ENCODE measurements around the gene FBF1.

FBF1 gene

DNA sequence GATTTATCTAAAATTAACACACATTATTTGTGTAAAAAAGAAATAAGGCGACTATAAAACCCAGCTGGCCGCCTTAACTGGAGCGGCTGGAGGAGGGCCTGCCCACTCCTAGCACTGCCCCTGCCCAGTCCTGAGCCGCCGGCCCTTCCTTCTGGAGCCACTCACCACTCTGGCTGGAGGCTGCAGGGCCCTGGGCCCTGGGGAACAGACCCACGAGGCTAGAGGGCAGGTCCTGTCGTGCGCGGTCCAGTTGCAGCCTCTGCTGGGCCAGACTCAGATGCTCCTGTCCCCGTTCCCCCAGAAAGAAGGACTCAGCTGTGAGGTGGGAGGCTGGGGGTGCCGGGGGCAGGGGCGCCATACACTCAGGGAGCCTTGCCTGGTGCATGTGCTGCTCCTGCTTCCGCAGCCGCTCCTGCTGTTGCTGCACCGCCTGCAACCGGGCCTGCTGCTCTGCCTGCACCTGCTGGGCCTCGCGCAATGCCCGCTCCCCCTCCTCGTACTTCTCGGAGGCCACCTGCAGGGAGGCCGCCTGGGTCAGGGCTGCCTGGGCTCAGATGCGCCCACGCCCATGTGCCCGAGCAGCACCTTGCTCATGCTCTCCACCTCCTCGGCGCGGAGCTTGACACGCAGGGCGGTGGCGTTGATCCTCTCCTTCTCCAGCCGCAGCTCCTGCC, 27.2 kb downstream of the FBF1 start:
- no peak for DNase-seq

- DNase-seq, result no peak
Observed at GRCh38 chr17:75910699-75911098, 30.1 kb downstream of the FBF1 start.

GRCh38 chr17:75909812-75910274, 31.0 kb downstream of the FBF1 start:
- no peak for DNase-seq

DNA sequence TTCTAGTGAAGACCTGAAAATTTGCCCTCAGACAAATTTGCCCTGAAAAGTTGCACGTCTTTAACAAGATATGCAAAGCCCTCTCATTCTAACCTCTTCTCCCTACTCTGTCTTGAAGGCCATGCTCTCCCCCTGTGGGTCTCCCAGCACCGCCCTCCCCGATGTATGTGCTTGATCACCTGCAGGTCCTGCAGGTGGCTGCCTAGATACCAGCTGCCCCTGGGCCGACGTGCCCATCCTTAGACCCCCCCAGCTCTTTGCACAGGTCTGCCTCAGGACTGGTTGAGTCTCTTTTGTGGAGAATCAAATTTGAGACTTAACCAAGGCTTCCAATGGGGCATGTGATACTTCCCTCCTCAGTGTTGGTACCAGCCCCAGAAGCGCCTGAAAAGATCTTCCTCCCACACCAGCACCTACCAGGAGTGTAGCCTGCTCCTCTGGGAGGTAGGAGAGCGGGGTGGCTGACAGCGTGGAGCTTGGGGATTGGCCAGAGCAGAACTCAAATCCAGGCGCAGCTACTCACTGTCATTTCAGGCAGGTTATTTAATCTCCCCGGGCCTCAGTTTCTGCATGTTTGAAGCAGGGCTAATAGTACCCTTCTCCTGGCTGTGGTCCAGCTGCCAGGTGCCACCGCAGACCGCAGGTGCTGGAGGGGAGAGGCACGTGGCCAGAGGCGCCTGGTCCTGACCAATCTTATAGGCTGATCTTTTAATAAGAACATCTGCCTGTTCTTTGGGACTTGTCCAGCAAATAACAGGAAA, 31.6 kb downstream of the FBF1 start:
- no peak for DNase-seq

DNA sequence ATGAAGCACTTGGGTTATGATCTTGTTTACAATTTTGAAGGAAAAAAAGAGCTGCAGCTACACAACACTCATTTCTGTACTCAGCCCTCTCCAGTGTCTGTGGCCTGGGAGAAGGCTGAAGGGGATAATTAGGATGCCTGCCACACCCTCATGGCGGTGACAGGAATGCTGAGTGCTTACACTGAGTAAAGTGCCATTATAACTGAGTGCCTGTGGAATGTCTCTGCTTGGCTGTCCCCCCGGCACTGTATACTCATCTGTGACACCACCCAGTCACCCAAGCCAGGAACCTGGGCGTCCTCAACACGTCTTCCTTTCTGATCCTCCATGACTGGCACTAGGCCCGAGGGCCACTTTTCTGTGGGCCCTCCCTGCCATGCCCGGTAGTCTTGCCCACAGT, 32.6 kb downstream of the FBF1 start:
- no peak for DNase-seq

- DNase-seq, result no peak
Observed at GRCh38 chr17:75906143-75906884, 34.5 kb downstream of the FBF1 start.

DNA sequence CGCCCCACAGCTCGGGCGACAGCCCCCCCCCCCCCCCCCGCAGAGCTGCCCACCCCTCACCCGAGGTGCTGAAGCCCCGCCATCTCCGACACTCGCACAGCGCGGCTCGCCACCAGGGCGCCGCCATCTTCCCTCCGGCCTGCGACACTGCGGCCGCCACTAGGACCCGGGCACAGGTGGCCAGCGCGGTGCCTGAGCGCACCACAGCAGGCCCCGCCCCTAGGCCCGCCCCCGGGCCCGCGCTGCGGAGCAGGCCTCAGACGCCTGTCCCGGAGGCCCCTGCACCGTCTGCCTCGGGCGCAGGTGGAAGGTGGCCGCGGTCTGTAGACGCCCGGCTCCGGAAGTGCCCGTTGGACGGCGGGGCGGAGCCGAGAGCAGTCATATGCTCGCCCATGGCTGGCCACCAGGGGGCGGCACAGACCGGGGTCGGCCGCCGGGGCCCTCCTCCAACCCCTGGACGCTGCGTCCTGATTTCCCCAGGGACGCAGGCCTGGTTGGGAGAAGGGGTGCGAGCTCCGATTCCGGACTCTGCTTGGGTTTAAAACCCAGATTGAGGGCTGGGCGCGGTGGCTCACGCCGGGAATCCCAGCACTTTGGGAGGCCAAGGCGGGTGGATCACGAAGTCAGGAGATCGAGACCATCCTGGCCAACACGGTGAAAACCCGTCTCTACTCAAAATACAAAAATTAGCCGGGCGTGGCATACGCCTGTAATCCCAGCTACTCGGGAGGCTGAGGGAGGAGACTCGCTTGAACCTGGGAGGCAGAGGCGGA, 35.9 kb downstream of the FBF1 start, which contains the start of gene MRPL38:
Gene MRPL38 (minus strand): TSS at position 136 of the 773 bp plus-strand sequence. CDS start 9 bp downstream, at position 127.
- peak; percentile 95 to 97 for DNase-seq

DNA sequence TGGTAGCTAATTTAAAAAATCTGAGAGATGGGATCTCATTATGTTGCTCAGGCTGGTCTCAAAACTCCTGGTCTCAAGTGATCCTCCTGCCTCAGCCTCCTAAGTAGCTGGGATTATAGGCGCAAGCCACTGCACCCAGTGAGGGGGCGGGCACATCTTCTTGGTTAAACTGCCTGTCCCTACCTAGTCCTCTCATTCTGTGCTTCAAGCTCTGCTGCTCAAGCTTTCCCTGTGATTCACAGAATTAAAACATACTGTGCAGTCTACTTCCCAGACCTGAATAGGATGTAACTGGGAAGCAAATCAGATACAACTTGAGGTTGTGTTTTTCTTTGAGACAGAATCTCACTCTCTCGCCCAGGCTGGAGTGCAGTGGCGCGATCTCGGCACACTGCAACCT, 38.4 kb downstream of the FBF1 start:
- DNase-seq, result no peak

DNA sequence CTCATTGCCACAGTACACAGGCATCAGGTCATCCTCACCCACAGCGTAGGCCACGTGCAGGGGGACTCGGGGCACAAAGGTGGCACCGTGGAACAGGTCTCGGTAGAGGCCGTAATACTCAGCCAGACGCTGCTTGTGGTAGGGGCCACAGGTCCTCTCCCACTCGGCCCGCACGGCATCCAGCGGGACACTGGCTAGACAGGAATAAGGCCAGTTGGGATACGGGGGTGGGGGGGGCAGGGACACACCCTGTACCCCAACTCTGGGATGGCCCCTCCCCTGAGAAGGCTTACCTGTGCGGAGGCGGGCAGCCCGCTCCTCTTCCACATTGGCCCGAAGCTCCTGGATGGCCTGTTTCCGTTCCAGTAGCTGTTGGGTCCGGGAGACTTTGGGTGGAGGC, 39.1 kb downstream of the FBF1 start:
- DNase-seq, result no peak

- DNase-seq, result no peak
Observed at GRCh38 chr17:75900691-75901533, 39.9 kb downstream of the FBF1 start.

DNA sequence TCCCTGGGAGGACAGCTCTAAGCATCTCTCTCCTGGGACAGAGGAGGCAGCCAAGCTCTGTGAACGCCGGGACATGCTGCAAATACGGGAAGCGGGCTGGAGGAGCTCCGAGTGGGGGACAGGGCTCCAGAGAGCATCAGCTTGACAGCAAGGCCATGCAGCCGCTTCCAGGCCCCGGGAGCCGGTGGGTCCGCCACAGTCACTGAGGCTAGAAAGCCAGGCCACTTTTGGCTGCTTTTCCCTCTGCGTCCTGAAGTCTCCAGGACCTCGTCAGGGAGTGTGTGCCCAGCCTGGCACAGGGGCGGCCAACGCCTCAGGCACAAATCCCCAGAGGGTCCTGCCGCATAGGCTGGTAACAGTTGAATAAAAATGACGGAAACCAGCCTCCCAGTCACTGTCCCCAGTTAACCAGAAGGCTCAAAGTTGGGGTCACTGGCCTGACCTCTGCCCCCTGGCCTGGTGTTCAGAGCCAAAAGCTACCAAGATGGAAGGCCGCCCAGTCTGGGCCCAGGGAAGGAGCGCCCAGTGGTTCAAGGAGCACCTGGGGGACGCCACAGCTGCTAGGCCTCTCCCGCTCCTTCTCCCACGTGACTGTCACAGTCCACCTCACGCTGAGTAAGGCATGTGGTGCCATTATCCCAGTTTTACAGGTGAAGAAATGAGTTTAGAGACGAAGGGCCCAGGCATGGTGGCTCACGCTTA, 40.9 kb downstream of the FBF1 start:
- no peak for DNase-seq

- DNase-seq, result no peak
Observed at GRCh38 chr17:75899353-75899752, 41.5 kb downstream of the FBF1 start.

DNA sequence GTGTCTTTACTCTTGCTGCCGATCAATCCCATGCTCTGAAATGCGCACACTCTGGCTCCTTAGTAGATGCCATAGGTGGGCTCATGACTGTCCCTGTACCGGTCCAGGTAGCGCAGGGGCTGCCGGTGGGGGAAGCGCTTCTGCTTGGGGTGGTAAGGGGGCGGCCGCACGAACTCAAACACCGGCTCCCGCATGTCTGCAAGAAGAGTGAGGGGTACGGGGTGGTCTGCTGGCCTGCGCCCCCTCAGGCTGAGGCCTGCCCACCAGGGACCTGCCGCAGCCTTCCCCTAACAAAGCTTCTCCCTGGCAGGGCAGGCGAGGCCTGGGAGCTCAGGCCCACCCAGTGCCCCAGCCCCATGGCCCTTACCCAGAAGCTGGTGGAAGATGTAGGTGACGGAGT, 42.1 kb downstream of the FBF1 start:
- no peak for DNase-seq

- DNase-seq, result no peak
Observed at GRCh38 chr17:75898065-75898464, 42.8 kb downstream of the FBF1 start.

DNA sequence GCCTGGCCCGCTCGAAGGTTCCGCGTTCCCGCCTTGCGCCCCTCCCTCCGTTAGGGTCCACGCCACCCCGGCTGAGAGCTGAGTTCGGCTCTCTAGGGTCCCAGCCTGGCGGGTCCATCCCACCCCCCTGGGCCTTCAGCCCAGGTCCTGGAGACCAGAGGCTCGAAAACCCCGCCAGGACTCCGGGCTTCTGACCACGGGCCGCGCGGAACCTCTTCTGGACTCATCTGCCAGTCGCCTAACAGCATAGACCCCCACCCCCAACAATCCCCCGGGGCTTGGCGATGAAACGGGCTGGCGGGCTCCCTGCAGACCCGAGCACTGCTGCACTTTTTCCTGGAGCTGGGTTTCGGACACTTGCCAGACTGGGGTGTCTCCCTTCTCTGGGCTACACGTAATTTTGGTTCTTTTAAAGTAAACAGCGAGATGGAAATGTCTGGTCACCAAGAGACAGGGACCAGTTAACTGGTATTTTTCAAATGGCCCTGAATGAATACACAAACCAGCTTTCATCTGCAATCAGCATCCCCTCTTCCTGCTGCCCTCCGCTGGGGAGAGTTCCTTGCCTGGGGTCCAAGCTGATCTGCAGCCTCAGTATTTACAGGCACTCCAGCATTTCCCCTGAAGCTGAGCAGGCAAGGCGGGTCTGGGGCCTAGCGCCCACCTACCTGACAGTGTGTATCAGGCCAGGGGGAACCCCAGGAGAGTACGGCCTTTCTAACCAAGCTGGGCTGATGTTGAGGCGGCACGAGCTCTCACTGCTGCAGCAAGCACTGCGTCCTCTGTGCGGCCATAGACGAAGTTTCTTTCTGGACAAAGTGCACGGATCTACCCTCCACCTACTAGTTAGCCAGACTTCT, 43.5 kb downstream of the FBF1 start:
- DNase-seq, result no peak

DNA sequence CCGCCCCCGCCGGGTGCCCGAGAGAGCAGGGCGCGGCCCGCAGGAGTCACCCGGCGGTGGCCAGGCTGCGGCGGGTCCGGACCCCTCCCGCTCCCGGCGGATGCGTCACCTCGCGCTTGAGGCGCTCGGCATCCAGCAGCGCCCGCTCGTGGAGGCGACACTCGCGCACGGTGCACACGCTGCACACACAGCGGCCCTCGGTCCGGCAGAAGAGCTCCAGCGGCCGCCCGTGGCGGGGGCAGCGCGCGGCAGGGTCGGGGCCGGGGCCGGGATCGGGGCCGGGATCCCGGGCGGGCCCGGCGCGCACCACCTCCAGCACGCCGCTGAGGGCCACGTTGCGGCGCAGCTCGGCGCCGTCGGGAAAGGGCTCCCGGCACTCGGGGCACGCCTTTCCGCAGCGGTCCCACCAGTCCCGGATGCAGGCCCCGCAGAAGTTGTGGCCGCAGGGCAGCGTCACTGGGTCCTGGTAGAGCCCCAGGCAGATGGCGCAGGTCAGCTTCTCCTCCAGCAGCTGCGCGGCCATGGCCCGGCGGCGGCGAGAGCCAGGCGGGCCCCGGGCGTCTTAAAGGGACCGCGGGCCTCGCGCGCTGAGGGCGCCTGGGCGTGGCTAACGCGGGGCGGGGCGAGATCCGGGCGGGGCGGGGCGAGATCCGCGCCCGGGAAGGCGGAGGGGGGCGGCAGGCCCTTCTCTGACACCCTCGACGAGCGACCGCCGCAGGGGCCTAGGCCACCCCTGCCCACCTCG, 44.3 kb downstream of the FBF1 start, which contains the start of gene TRIM65:
Gene TRIM65 (minus strand): TSS at position 537 of the 745 bp plus-strand sequence. CDS start 14 bp downstream, at position 523.
- peak; percentile 78 to 80 for DNase-seq

- no peak for DNase-seq
Observed at GRCh38 chr17:75895370-75896155, 45.3 kb downstream of the FBF1 start.

GRCh38 chr17:75894049-75894733, 46.7 kb downstream of the FBF1 start:
- no peak for DNase-seq

All from CD4-positive, alpha-beta T cell treated with Interleukin-4 for 1 hour (primary cell).